ENCODE results near the gene PDCD1. TPM values are rescaled to one million over a fixed set of nuclear protein-coding genes. Genes with fewer than 3 reads are reported as not detected.
A peak's percentile ranks its signal among the peaks of the same experiment; 100 is the strongest.

PDCD1 gene
- total RNA-seq, 4 donors from 2014 or later: not detected

DNA sequence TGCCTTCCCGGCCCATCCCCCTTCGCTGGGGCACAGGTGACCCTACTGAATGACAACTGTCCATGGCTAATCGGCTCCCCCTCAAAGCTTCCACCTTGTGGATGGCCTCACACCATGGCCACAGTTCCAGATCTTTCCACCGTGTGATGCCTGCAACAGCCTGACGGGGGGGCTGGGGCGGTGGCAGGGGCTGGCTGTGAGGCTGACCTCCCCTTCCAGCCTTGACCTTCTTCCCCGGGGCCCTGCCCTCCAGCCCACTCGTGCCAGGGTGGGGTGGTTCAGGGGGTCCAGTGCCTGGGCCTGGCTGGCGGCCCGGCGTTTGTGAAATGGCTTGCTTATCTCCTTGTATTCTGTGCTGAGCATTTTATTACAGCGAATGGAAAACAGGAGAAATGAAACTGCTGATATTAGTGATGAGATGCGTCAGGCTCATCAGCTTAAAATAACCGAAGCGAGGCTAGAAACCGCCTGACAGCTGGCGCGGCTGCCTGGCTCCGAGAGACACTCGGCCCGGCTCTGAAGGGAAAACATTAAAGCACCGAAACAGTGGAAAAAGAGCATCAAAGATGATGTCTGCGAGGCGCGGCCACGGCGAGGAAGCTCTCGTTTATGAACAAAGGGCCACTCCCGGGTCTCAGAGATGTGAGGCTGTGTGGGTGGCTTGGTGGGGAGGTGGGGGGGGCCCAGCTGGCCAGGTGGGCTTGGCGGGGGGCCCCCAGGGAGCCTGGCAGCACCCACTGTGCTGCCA is 916 bp upstream of the PDCD1 start:
- TF ChIP-seq POLR2A (IDR thresholded peaks at IDR 0.05): no peak
- no peak for TF ChIP-seq POLR2AphosphoS5 (IDR thresholded peaks at IDR 0.05)
- TF ChIP-seq, protein P1, sequence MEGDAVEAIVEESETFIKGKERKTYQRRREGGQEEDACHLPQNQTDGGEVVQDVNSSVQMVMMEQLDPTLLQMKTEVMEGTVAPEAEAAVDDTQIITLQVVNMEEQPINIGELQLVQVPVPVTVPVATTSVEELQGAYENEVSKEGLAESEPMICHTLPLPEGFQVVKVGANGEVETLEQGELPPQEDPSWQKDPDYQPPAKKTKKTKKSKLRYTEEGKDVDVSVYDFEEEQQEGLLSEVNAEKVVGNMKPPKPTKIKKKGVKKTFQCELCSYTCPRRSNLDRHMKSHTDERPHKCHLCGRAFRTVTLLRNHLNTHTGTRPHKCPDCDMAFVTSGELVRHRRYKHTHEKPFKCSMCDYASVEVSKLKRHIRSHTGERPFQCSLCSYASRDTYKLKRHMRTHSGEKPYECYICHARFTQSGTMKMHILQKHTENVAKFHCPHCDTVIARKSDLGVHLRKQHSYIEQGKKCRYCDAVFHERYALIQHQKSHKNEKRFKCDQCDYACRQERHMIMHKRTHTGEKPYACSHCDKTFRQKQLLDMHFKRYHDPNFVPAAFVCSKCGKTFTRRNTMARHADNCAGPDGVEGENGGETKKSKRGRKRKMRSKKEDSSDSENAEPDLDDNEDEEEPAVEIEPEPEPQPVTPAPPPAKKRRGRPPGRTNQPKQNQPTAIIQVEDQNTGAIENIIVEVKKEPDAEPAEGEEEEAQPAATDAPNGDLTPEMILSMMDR (IDR thresholded peaks at IDR 0.05): no peak
- no peak for TF ChIP-seq EP300 (IDR thresholded peaks at IDR 0.05)
- Histone ChIP-seq H3K27ac (peak overlapping the region; percentile 79), H3K36me3 (no peaks in the 10 kb centered on the region), H3K4me1 (peaks cover 31% of the 10 kb centered on the region), H3K27me3 (peaks cover 24% of the 10 kb centered on the region), H3K4me3 (peak overlapping the region; percentile 22), H3K9me3 (no peaks in the 10 kb centered on the region)
- 20% methylated on average over 30 of the region's 30 CpGs for WGBS
- DNase-seq (ENCODE audit: low spot score in 2 of 2): peak; percentile 80 to 82

DNA sequence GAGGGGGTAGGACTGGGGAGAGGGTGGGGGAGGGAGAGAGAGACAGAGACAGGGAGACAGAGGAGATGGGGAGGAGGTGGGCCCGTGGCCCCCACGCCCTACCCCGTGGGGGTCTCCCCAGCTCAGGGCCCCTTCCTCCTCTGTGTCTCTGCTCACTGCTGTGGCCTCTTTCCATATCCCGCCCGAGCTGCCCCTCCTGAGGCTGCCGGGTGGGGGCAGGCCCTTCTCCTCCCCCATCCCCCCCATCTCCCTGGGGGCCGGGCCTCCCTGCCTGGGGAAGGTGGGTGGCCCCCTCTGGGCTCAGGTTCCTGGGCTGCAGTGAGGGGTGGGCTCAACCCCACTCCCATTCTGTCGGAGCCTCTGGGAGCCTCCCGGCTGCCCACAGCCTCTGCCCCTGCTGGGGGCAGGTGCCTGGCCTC is 332 bp upstream of the PDCD1 start:
- H3K36me3 ChIP-seq: no peaks in the 10 kb centered on the region
- H3K27ac ChIP-seq: peak overlapping the region; percentile 79
- WGBS: 52% methylated on average over 5 of the region's 9 CpGs
- H3K4me3 ChIP-seq: peak overlapping the region; percentile 22
- TF ChIP-seq POLR2A (IDR thresholded peaks at IDR 0.05) (no peak), EP300 (IDR thresholded peaks at IDR 0.05) (no peak)
- TF ChIP-seq, protein P1 (IDR thresholded peaks at IDR 0.05): no peak
- peak in 1 of 2 donors; percentile 61 for DNase-seq (ENCODE audit: low spot score in 2 of 2)
- no peaks in the 10 kb centered on the region for H3K9me3 ChIP-seq
- H3K4me1 ChIP-seq: peaks cover 31% of the 10 kb centered on the region
- peaks cover 19% of the 10 kb centered on the region for H3K27me3 ChIP-seq

DNA sequence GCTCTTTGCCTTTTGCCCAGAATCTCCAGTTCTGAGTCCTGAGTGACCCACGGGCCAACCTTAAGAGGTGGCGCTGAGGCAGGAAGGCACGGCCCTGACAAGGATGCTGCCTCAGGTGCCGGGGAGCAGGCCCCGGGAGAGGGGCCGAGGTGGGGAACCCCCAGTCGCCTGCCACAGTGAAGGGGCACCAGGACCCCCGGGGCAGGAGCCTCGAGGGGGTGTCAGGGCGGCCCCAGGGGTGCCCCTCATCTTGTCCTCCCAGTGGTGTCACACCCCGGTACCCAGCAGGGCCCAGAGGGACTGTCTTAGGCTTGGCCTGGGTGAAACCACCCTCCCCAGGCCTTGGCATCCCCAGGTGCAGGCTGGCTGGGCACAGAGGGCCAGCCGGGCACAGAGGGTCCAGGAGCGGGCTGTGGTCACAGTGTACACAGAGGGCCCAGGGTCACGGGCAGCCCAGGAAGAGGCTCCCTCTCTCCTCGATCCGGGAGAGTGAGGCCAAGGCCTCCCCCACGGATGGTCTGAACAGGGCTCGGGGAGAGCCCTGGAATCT is 1.0 kb downstream of the PDCD1 start:
- no peaks in the 10 kb centered on the region for H3K9me3 ChIP-seq
- H3K36me3 ChIP-seq: no peaks in the 10 kb centered on the region
- H3K27ac ChIP-seq: no peak overlapping the region
- peak in 1 of 2 donors; percentile 60 for DNase-seq (ENCODE audit: low spot score in 2 of 2)
- peaks cover 20% of the 10 kb centered on the region for H3K4me1 ChIP-seq
- peaks cover 5% of the 10 kb centered on the region for H3K27me3 ChIP-seq
- WGBS: 60% methylated on average over 10 of the region's 18 CpGs
- no peak overlapping the region for H3K4me3 ChIP-seq
- TF ChIP-seq POLR2AphosphoS5 (IDR thresholded peaks at IDR 0.05): no peak

DNA sequence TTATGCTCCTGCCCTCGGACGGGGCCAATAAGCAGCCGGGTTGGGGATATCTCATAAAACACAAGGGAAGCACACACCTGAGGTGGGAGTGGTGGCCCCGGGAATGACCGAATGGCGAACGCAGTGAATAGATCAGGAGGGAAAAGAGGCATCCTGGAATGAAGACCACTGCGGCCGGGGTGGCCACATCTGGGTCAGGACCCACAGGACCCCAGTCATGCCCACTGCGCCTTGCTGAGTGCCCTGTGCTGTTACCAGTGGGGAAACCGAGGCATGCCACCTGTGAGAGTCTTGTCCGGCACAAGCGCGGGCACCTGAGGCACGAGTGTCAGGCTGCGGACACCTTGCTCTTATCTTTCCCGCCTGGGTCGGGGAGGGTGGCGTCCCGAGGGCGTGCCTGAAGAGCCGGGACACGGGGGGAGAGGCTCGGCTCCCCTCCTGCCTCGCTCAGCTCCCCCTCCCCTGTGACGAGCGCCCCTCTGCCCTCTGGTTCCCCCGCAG is 1.6 kb downstream of the PDCD1 start:
- H3K27ac ChIP-seq: no peak overlapping the region
- WGBS: 92% methylated on average over 15 of the region's 28 CpGs
- H3K27me3 ChIP-seq: no peaks in the 10 kb centered on the region
- DNase-seq (ENCODE audit: low spot score in 2 of 2): peak; percentile 62 to 75
- TF ChIP-seq POLR2AphosphoS5 (IDR thresholded peaks at IDR 0.05) (no peak), EP300 (IDR thresholded peaks at IDR 0.05) (no peak), POLR2A (IDR thresholded peaks at IDR 0.05) (no peak)
- TF ChIP-seq, protein P1 (IDR thresholded peaks at IDR 0.05): no peak
- no peaks in the 10 kb centered on the region for H3K9me3 ChIP-seq
- no peaks in the 10 kb centered on the region for H3K36me3 ChIP-seq
- no peak overlapping the region for H3K4me3 ChIP-seq
- H3K4me1 ChIP-seq: peaks cover 20% of the 10 kb centered on the region

DNA sequence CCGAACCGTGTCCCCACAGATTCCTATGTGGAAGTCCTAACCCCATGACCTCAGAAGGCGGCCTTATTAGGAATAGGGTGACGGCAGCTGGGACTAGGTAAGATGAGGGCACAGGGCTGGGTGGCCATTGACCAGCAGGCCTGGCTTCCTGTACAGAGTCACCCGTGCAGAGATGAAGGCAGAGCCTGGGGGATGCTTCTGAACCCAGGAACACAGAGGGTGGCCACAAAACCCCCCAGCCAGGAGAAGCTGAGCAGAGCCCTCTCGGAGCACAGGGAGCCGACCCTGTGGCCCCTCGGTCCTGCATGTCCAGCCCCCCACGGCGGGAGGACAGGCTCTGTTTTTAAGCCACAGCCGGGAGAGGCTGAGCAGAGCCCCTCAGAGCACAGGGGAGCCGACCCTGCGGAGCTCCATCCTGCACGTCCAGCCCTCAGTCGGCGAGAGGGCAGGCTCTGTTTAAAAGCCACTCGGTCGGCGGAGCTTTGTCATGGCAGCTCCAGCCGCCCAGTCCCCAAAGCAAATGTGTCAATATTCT is 2.7 kb downstream of the PDCD1 start:
- Histone ChIP-seq H3K4me1 (peaks cover 20% of the 10 kb centered on the region), H3K27me3 (no peaks in the 10 kb centered on the region), H3K27ac (no peak overlapping the region), H3K36me3 (no peaks in the 10 kb centered on the region), H3K4me3 (no peak overlapping the region), H3K9me3 (no peaks in the 10 kb centered on the region)
- DNase-seq (ENCODE audit: low spot score in 2 of 2): peak in 1 of 2 donors; percentile 61
- no peak for TF ChIP-seq POLR2AphosphoS5 (IDR thresholded peaks at IDR 0.05)
- no peak for TF ChIP-seq POLR2A (IDR thresholded peaks at IDR 0.05)
- TF ChIP-seq, protein P1 (IDR thresholded peaks at IDR 0.05): no peak
- no peak for TF ChIP-seq EP300 (IDR thresholded peaks at IDR 0.05)
- WGBS: 80% methylated on average over 10 of the region's 20 CpGs

Measured in suprapubic skin (tissue), 4 donors.